Hematopoietic multipotent progenitor cell (in vitro differentiated cells): Measurements from ENCODE around the gene SKIL. TPM values are rescaled to one million over a fixed set of nuclear protein-coding genes. Genes with fewer than 3 reads are reported as not detected.
A peak's percentile ranks its signal among the peaks of the same experiment; 100 is the strongest.

ENCODE experiments used
- DNase-seq, 3 donors: peaks; one replicate each; pipeline ENCODE4 v3.0.0-alpha.2; 2011 to 2015; ENCODE audit warnings: low read depth in 2 of 3, low spot score in 2 of 3
- total RNA-seq: library from RNA; depleted of rRNA; stranded (reverse); fragments of >200 nt; gene quantifications from one replicate; pipeline ENCODE4 v1.2.3, GENCODE V29; 2012

Gene SKIL
- total RNA-seq, 1 donor, result 11.8 TPM

- DNase-seq, result no peak
Observed at GRCh38 chr3:170391108-170391507, 33.6 kb downstream of the SKIL start.

DNA sequence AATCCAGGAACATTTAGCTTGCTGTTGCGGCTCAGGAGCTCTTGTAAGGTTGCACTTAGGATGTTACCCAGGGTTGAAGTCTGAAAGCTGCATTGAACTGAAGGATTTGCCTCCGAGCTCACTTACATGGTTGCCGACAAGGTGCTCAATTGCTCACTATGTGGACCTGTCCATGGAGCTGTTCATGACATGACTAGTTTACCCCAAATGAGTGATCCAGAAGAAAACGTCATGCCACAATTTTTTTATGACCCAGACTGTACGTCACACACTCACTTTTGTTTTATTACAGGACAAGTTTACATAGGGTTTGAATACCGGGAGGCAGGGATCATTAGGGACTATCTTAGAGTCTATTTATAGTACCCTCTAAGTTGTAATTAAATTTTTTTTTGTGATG lies 40.2 kb downstream of the SKIL start:
- no peak for DNase-seq

DNA sequence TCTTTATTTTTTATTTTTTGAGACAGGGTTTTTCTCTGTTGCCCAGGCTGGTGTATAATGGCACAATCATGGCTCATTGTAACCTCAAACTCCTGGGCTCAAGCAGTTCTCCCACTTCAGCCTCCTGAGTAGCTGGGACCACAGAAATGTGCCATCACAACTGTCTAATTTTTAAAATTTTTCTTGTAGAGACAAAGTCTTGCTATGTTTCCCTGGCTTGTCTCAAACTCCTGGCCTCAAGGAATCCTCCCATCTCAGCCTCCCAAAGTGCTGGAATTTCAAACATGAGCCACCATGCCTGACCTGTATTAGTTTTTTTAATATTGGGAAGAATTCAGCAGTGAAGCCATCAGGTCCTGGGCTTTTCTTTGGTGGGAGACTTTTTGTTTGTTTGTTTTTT lies 47.6 kb downstream of the SKIL start:
- DNase-seq, result no peak

GRCh38 chr3:170410428-170411029 lies 53.0 kb downstream of the SKIL start:
- peak in 1 of 3 donors; percentile 43 for DNase-seq

DNA sequence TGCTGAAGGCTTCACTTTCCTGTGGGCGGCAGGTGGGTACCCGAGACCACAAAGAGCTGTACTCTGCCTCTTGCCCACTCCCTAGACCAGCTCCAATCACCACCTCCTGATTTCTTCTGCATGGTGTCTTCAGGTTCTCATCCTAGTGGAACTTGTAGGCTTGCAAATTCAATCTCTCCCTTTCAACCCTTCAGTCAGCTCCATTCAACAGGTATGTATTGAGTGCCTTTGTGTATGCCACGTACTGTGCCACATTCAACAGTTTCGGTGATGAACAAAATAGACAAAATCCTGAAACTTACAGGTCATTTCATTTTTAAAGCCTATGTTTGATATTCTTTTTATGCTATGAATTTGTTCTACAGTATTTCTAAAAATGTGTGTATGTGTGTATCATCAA lies 55.8 kb downstream of the SKIL start:
- no peak for DNase-seq

GRCh38 chr3:170414202-170414663 lies 56.7 kb downstream of the SKIL start:
- peak; percentile 3 to 79 (median 51) for DNase-seq

- DNase-seq, result no peak
Observed at GRCh38 chr3:170417090-170417489, 59.6 kb downstream of the SKIL start.

GRCh38 chr3:170418422-170419398 lies 61.2 kb downstream of the SKIL start, which contains the start of gene CLDN11:
Gene CLDN11, plus strand, starts transcription at chr3:170418868. Its CDS starts 199 bp downstream, at chr3:170419067.
- peak in 1 of 3 donors; percentile 22 for DNase-seq

DNA sequence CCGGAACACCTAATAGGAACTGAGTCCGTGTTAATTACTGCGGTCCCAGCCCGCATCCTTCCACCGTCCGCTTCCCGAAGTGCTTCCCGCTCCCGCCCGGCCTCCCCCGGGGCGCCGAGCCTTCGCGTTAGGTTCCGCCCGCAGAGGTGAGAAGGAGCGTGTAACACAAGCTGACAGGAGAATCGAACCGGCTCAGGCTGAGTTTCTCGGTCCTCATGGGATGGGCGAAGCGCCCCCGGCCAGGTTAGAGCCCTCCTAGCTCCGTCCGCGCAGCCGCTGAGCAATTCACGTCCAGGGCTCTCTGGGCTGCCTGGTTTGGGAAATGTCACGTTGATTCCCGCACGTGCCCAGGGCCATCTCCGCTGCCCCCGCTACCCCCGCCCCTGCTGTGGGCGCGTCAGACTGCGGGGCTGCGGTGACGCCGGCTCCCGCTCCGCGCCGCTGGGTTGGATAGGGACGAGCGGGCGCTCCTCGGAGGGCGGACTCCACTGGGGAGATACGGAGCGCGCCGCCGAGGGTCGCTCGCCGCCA lies 62.1 kb downstream of the SKIL start:
- peak in 1 of 3 donors; percentile 20 for DNase-seq

- no peak for DNase-seq
Observed at GRCh38 chr3:170420307-170420821, 62.8 kb downstream of the SKIL start.

- no peak for DNase-seq
Observed at GRCh38 chr3:170421111-170421641, 63.7 kb downstream of the SKIL start.

- DNase-seq, result no peak
Observed at GRCh38 chr3:170421758-170422157, 64.2 kb downstream of the SKIL start.

- no peak for DNase-seq
Observed at GRCh38 chr3:170423001-170423615, 65.6 kb downstream of the SKIL start.

DNA sequence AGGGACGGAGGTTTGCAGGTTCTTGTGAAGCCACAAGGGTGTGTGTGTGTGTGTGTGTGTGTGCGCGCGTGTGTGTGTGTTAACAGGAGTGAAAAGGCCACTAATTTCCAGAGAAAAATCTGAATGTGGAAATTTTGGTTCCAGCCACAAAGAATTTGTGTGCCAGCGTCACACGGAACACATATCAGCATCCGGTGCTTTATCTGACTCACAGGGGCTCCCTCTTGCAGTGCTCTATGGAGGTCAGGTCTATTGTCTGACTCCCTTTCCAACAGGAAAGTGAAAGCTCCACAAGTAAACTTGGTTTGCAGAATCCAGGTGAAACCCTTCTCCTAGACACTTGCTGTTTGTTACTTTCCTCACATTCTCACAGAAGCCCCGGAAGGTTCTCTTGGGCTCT lies 67.4 kb downstream of the SKIL start:
- no peak for DNase-seq

DNA sequence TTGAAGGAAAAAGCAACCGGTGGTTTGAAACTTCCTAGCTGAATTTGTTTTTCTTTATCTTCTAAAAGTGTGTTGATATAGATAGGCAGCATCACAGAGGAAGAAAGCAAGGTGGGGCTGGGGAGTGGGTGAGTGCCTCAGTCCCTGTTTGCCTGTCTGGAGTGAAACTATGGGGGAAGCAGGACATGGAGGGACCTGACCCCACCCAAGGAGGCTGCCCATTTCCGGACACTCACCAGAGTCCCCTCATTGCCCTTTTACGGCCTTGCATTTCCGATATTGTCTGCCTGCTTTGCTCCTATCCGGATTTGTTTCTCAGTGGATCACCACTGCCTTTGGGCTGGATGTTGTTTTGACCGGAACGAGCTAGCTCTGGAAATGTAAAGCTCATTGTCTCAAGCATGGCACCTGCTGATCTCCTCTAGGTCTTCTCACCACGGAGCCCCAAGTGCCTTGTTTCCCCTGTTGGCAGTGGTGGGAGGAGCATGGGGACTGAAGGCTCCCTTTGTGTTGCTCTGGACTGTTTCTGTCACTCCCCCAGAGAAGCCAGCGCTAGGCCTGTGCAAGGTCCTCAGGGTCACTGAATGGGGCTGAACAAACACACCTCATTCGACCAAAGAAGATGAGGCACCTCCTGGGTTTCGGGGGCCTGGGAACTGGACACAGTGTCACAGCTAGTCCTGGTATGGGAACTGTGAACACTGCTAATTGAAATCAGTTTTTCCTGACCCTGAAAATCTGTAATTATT lies 68.2 kb downstream of the SKIL start:
- no peak for DNase-seq

DNA sequence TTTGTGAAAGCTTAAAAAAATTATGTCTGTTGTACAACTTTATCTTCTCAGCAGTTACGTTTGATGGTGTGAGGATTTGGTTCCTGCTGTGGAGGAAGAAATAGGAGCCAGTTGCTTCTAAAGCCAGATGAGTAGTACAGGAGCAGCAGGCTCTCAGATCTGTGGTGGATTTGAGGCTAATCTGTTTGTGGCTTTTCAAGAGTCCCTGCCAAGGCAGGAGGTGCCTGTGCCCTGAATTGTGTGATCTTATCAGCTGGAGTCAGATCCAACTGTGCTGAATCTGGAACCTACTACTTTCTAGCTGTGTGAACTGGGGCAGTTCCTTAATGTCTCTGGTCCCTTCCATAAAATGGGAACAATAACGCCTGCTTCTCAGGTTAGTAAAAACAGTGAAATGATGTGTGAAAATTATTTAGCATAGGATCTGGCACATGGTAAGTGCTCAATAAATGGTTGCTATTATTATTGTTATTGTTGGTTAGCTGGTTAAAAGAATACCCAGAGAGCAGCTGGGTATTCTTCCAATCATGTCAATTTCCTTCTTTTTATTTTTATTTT lies 68.8 kb downstream of the SKIL start:
- no peak for DNase-seq

DNA sequence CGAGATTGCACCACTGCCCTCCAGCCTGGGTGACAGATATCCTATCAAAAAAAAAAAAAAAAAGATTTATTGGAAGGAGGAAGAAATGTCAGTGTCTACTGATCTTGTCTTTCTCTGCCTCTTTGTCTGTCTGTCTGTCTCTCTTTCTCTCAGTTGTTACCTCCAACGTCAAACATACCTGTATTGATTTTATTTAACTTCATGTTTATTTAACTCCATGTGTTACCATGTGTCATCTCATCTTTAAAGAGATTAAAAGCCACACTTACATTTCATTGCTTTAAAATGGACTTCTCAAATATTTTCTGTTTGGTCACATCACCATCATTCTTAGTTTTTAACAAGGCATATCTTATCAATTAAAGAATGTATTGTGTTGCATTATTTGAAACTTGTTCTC lies 70.6 kb downstream of the SKIL start:
- no peak for DNase-seq

GRCh38 chr3:170429050-170429449 lies 71.5 kb downstream of the SKIL start:
- no peak for DNase-seq

- no peak for DNase-seq
Observed at GRCh38 chr3:170431054-170431453, 73.5 kb downstream of the SKIL start.

- DNase-seq, result no peak
Observed at GRCh38 chr3:170432416-170432815, 74.9 kb downstream of the SKIL start.
